ENCODE results near the gene LRRC14B. TPM values are rescaled to one million over a fixed set of nuclear protein-coding genes. Genes with fewer than 3 reads are reported as not detected.
A peak's percentile ranks its signal among the peaks of the same experiment; 100 is the strongest.

LRRC14B gene
- total and polyA plus RNA-seq, 2 of the 13 experiments (the other 11 are each of a cell fraction or from before 2014, with no cell fraction given): not detected

GRCh38 chr5:188488-189481 lies 2.5 kb upstream of the LRRC14B start (continued):
- TF ChIP-seq HMGXB4 (CRISPR knock-in tag; IDR thresholded peaks at IDR 0.05; ENCODE audit: borderline replicate concordance in 1 of 2, low read depth in 1 of 2): peak; percentile 53 to 80; a peak in 3 of 4 replicates
- 0 out of 2 replicates have a peak, but pooled peaks have one; percentile 16 for TF ChIP-seq ARID5B (CRISPR knock-in tag; IDR thresholded peaks at IDR 0.05)
- TF ChIP-seq TRIM24 (CRISPR knock-in tag; IDR thresholded peaks at IDR 0.05): no peak
- peak; percentile 72; the same call in 1 of the 2 replicates for TF ChIP-seq KDM2A (CRISPR knock-in tag; IDR thresholded peaks at IDR 0.05; ENCODE audit: borderline replicate concordance, low read depth)
- 0 out of 2 replicates have a peak, but pooled peaks have one; percentile 17 for TF ChIP-seq GATAD1 (CRISPR knock-in tag; IDR thresholded peaks at IDR 0.05)
- TF ChIP-seq CREM (IDR thresholded peaks at IDR 0.05): no peak
- no peak for TF ChIP-seq CREM (CRISPR knock-in tag; IDR thresholded peaks at IDR 0.05)
- TF ChIP-seq ZKSCAN8 (CRISPR knock-in tag; IDR thresholded peaks at IDR 0.05; ENCODE audit: borderline replicate concordance): no peak
- TF ChIP-seq, protein P1, sequence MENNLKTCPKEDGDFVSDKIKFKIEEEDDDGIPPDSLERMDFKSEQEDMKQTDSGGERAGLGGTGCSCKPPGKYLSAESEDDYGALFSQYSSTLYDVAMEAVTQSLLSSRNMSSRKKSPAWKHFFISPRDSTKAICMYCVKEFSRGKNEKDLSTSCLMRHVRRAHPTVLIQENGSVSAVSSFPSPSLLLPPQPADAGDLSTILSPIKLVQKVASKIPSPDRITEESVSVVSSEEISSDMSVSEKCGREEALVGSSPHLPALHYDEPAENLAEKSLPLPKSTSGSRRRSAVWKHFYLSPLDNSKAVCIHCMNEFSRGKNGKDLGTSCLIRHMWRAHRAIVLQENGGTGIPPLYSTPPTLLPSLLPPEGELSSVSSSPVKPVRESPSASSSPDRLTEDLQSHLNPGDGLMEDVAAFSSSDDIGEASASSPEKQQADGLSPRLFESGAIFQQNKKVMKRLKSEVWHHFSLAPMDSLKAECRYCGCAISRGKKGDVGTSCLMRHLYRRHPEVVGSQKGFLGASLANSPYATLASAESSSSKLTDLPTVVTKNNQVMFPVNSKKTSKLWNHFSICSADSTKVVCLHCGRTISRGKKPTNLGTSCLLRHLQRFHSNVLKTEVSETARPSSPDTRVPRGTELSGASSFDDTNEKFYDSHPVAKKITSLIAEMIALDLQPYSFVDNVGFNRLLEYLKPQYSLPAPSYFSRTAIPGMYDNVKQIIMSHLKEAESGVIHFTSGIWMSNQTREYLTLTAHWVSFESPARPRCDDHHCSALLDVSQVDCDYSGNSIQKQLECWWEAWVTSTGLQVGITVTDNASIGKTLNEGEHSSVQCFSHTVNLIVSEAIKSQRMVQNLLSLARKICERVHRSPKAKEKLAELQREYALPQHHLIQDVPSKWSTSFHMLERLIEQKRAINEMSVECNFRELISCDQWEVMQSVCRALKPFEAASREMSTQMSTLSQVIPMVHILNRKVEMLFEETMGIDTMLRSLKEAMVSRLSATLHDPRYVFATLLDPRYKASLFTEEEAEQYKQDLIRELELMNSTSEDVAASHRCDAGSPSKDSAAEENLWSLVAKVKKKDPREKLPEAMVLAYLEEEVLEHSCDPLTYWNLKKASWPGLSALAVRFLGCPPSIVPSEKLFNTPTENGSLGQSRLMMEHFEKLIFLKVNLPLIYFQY (CRISPR knock-in tag; IDR thresholded peaks at IDR 0.05; ENCODE audit: borderline replicate concordance): no peak
- TF ChIP-seq ZNF577 (CRISPR knock-in tag; IDR thresholded peaks at IDR 0.05; ENCODE audit: borderline replicate concordance, low read depth): no peak
- TF ChIP-seq FOXA3 (CRISPR knock-in tag; IDR thresholded peaks at IDR 0.05): 0 out of 2 replicates have a peak, but pooled peaks have one; percentile 25
- peak; percentile 81 for TF ChIP-seq ZNF501 (CRISPR knock-in tag; IDR thresholded peaks at IDR 0.05)
- TF ChIP-seq ZNF670 (CRISPR knock-in tag; IDR thresholded peaks at IDR 0.05; ENCODE audit: borderline replicate concordance): no peak
- TF ChIP-seq SOX6 (IDR thresholded peaks at IDR 0.05): no peak
- peak; percentile 36; the same call in 1 of the 2 replicates for TF ChIP-seq SOX6 (CRISPR knock-in tag; IDR thresholded peaks at IDR 0.05)
- no peak for TF ChIP-seq ZNF557 (CRISPR knock-in tag; IDR thresholded peaks at IDR 0.05)
- no peak for TF ChIP-seq ATF7 (IDR thresholded peaks at IDR 0.05)
- no peak for TF ChIP-seq ATF7 (CRISPR knock-in tag; IDR thresholded peaks at IDR 0.05)
- peak; percentile 68; the same call in 1 of the 2 replicates for TF ChIP-seq SIX4 (CRISPR knock-in tag; IDR thresholded peaks at IDR 0.05)
- TF ChIP-seq ZNF335 (CRISPR knock-in tag; IDR thresholded peaks at IDR 0.05): no peak
